Thyroid gland (tissue), 4 donors: ENCODE data around the gene ST3GAL3.

Source experiments
- CTCF ChIP-seq, 6 experiments: fragments of 200-600 bp in 3 of 6; fragments of 450-650 bp in 3 of 6; sonication (generic) in 3 of 6; IDR thresholded peaks; one replicate each; pipeline ENCODE4 v1.5.1; 2016 to 2019; ENCODE audit warnings: antibody characterized with exemption in 6 of 6, mild to moderate bottlenecking in 2 of 6, inconsistent platforms in 1 of 6, moderate library complexity in 1 of 6
- POLR2A ChIP-seq, 2 donors: fragments of 450-650 bp; IDR thresholded peaks; one replicate each; pipeline ENCODE4 v1.6.1; 2017; ENCODE audit warnings: antibody characterized with exemption in 2 of 2, mild to moderate bottlenecking in 2 of 2, moderate library complexity in 1 of 2

- TF ChIP-seq CTCF (IDR thresholded peaks at IDR 0.05) (no peak), POLR2A (IDR thresholded peaks at IDR 0.05) (no peak)
Measured at GRCh38 chr1:43688109-43688387, 19.3 kb upstream of the ST3GAL3 start.
